Activated naive CD4-positive, alpha-beta T cell treated with anti-CD3 and anti-CD28 coated beads, Interleukin-2, amount 50 U/mL, for 72 hours (primary cell): ENCODE results near the gene CROCC2. TPM values are rescaled to one million over a fixed set of nuclear protein-coding genes. Genes with fewer than 3 reads are reported as not detected.

Experiments used
- ATAC-seq, 2 donors: fragments of 150-1000 bp; cut with Tn5 transposase; 2 replicates each; pipeline ENCODE4 v1.10.0; 2021; ENCODE audit warnings: mild to moderate bottlenecking in 2 of 2, moderate library complexity in 2 of 2
- DNase-seq, 2 donors: peaks; one replicate each; pipeline ENCODE4 v3.0.0; 2021 to 2022; ENCODE audit warnings: low spot score in 2 of 2
- H3K27ac Mint-ChIP-seq, 2 donors: one replicate each; pipeline ENCODE4 v1.8.0; 2022; ENCODE audit warnings: mild to moderate bottlenecking in 2 of 2, mixed read lengths in 2 of 2
- H3K36me3 Mint-ChIP-seq, 2 donors: one replicate each; pipeline ENCODE4 v1.8.0; 2022; ENCODE audit warnings: mixed read lengths in 2 of 2
- H3K9me3 Mint-ChIP-seq, 2 donors: one replicate each; pipeline ENCODE4 v1.8.0; 2022; ENCODE audit warnings: mixed read lengths in 2 of 2
- total RNA-seq, 2 donors: library from RNA; stranded (reverse); gene quantifications; one replicate each; pipeline ENCODE4 v1.2.3, GENCODE V29; 2022

Gene CROCC2
- total RNA-seq, 2 donors from 2014 or later = not detected

DNA sequence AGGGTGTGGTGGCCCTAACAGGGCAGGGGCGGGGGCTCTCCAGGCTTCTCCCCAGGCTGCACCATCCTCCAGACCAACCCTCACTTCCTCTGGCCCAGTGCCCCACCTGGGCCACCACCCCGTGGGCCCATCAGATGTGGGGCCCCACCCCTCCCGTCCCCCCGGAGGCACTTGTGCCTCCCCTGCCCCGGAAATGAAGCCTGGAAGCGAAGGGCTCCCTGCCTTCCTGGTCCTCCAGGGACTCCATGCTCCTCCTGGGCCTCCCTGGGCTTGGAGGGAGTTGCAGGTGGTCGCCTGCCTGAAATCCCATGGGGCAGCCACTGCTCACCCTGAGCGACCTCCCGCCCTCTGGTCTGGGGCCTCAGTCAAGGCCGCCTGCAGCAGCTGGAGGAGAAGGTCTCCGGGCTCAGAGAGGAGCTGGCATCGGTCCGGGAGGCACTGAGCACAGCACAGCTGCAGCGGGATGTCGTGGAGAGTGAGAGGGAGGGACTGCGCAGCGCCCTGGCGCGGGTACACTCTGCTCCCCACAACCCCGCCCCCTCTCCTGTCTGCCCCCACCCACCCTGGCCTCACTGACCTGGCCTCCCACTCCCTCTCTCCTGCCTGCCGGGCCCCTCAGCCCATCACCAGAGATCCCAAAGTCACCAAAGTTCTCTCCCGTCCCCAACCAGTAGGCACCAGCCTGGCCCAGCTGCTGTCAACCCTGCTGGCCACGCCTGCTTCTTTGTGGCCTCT lies 28.0 kb downstream of the CROCC2 start:
- Mint-ChIP-seq H3K9me3 (peaks cover 11 to 12% of the 10 kb centered on the region in 2 donors), H3K36me3 (peaks cover 0 to 15% of the 10 kb centered on the region in 2 donors), H3K27ac (no peak overlapping the region)
- ATAC-seq (no peak), DNase-seq (peak in 1 of 2 donors; percentile 37)

DNA sequence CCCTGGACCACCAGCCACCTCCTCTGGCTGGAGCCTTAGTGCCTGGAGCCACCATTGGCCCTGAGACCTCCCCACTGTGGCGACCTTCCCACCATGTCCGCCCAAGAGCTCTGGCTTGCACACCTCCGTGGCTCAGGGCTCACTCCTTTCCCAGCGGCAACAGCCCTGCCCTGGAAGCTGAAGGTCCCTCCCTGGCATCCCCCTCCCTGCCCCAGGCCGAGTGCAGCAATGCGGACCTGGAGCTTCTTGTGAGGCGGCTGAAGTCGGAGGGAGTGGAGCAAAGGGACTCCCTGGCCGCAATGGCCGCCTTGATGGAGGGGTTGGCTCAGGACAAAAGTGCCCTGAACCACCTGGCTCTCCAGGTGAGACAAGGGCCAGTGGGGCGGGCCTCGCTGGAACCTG lies 28.6 kb downstream of the CROCC2 start:
- ATAC-seq (no peak), DNase-seq (no peak)
- H3K9me3 Mint-ChIP-seq = peaks cover 11 to 12% of the 10 kb centered on the region in 2 donors
- H3K36me3 Mint-ChIP-seq = peaks cover 0 to 15% of the 10 kb centered on the region in 2 donors
- no peak overlapping the region for H3K27ac Mint-ChIP-seq

DNA sequence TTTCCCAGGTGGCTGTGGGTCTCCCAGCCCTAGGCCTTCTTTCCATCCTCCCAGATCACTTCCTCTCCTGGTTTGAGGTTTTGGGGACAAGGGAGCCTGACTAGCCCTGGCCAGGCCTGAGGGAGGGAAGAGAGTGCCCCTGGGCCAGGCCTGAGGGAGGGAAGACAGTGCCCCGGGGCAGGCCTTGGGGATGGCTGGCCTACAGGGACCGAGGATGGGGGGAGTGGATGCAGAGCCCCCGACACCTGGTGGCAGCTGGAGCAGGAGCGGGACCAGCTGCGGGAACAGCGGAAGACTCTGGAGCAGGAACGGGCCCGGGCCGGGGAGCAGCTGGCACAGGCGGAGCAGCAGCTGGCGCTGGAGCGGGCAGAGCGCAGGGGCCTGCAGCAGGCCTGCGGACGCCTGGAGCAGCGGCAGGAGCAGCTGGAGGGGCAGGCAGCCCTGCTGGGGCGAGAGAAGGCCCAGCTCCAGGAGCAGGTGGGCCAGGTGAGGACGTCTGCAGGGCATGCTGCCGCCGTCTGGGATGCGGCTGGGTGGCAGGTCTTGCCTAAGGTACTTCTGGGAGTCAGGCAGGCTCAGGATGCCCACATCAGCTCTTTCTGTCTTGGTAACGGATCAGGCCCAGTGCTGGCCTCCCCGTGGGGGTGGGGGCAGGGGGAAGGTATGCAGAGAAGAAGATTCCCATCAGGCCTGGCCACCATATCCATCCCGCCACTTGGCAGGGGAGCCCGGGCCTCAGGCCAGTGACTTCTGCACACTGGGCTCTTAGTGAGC lies 29.2 kb downstream of the CROCC2 start:
- Mint-ChIP-seq H3K9me3 (peaks cover 11 to 12% of the 10 kb centered on the region in 2 donors), H3K27ac (no peak overlapping the region), H3K36me3 (peaks cover 0 to 15% of the 10 kb centered on the region in 2 donors)
- DNase-seq = peak in 1 of 2 donors; percentile 43
- ATAC-seq = no peak

DNA sequence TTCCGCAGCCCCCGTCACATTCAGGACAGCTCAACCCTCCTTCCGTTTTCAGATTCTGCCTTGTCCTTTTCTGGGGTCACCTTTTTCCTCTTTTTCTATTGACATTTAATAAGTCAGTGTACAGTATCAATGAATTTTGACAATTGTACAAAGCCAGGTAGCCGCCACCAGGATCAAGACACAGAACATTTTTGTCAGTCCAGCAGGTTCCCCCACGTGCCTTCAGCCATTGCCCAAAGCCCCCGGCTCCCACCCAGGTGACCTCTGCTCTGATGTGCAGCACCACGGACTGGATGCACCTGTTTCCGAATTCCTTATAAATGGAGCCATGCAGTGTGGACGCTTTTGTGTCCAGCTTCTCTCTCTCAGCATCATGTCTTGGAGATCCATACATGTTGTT lies 30.0 kb downstream of the CROCC2 start:
- H3K36me3 Mint-ChIP-seq = peaks cover 0 to 15% of the 10 kb centered on the region in 2 donors
- H3K9me3 Mint-ChIP-seq = peaks cover 11 to 12% of the 10 kb centered on the region in 2 donors
- ATAC-seq (no peak), DNase-seq (no peak)
- no peak overlapping the region for H3K27ac Mint-ChIP-seq

DNA sequence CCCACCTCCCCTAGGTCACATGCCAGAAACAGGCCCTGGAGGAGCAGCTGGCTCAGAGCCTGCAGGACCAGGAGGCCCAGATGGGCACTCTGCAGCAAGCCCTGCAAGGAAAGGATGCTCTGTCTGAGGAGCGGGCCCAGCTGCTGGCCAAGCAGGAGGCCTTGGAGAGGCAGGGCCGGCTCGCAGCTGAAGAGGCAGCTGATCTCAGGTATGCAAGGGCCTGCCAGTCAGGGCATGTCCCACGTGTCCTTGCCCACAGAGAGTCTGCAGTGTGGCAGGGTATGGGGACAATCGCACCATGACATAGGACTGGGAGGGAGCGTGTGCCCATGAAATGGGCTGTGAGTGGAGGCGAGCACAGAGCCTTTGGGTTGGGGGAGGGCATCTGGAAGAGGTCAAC lies 39.9 kb downstream of the CROCC2 start:
- Mint-ChIP-seq H3K27ac (no peak overlapping the region), H3K9me3 (no peaks in the 10 kb centered on the region), H3K36me3 (no peaks in the 10 kb centered on the region)
- ATAC-seq (no peak), DNase-seq (peak in 1 of 2 donors; percentile 40)

DNA sequence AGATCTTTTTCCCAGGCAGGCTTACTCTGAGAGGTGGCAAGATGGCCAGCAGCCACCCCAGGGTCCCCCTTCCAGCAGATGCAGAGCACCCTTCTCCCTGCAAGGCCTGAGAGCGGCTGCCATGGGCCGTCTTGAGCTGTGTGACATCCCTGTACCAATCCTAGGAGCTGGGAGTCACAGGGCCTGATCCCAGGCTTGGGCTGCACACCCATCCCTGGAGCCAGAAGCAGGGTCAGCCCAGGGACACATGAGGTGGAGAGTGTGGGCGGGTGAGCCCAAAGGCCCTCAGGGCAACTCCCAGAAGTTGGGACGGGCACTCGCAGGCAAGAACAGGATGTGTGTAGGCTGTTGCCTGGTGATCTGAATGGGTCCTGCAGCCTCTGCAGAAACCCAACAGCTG lies 40.5 kb downstream of the CROCC2 start:
- Mint-ChIP-seq H3K9me3 (no peaks in the 10 kb centered on the region), H3K27ac (no peak overlapping the region), H3K36me3 (no peaks in the 10 kb centered on the region)
- no peak for ATAC-seq
- peak in 1 of 2 donors; percentile 50 for DNase-seq

DNA sequence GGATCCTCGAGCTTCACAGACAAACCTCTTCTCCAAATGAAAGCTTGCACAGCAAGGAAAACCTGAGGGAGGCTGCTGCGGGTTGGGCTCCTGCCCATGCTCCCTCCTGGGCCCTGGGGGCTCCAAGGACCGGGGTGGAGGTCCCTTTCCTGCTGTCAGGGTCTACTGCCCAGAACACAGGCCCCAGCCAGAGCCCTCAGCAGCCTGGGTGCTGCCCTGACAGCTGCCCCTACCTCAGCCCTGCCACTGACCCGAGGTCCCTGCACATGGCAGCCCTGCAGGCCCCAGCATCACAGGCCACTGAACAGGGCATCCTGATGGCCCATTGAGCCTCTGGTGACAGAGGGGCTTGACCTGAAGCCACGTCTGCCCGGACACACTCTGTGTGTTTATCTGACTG lies 41.0 kb downstream of the CROCC2 start:
- no peaks in the 10 kb centered on the region for H3K36me3 Mint-ChIP-seq
- DNase-seq = no peak
- no peak for ATAC-seq
- no peak overlapping the region for H3K27ac Mint-ChIP-seq
- H3K9me3 Mint-ChIP-seq = no peaks in the 10 kb centered on the region

DNA sequence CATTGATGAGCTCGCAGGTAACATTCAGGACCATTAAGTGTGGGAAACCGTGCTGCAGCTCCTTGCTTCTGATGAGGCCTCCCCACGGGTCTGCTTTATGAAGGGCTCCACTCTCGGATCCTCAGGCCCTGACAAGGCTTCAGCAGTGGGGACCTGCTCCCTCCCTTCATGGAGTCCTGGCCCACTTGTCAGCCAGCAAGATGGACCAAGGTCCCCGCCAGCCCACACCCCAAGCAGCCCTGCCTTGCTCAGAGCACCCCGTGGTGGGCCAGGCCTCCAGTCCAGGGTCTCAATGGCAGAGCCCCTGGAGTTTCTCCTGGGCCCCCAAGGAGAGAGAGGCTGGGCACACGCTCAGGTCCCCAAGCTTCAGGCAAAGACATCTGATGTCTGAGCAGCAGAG lies 41.5 kb downstream of the CROCC2 start:
- Mint-ChIP-seq H3K36me3 (no peaks in the 10 kb centered on the region), H3K27ac (peak overlapping the region in 1 of 2 donors; percentile 32), H3K9me3 (no peaks in the 10 kb centered on the region)
- ATAC-seq (no peak), DNase-seq (peak in 1 of 2 donors; percentile 31)

DNA sequence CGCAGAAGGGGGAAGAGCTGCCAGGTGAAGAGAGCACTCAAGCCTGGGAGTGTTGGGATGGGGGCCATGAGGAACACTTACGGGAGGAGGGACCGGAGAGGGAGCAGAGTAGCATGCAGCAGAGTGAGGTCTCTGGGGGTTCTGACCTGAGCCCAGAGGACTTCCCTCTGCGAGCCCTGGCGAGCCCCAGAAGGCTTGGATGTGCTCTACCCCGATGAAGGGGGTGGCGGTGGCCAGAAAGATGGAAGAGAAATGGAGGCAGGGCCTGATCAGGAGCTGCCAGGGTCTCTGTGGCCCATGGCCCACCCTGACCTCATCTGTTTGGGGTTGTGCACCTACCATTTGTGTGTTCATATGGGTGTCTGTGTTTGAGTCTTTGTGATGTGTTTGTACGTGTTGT lies 42.0 kb downstream of the CROCC2 start:
- Mint-ChIP-seq H3K36me3 (no peaks in the 10 kb centered on the region), H3K9me3 (no peaks in the 10 kb centered on the region), H3K27ac (peak overlapping the region in 1 of 2 donors; percentile 32)
- peak in 1 of 2 donors; percentile 9 for DNase-seq
- no peak for ATAC-seq

DNA sequence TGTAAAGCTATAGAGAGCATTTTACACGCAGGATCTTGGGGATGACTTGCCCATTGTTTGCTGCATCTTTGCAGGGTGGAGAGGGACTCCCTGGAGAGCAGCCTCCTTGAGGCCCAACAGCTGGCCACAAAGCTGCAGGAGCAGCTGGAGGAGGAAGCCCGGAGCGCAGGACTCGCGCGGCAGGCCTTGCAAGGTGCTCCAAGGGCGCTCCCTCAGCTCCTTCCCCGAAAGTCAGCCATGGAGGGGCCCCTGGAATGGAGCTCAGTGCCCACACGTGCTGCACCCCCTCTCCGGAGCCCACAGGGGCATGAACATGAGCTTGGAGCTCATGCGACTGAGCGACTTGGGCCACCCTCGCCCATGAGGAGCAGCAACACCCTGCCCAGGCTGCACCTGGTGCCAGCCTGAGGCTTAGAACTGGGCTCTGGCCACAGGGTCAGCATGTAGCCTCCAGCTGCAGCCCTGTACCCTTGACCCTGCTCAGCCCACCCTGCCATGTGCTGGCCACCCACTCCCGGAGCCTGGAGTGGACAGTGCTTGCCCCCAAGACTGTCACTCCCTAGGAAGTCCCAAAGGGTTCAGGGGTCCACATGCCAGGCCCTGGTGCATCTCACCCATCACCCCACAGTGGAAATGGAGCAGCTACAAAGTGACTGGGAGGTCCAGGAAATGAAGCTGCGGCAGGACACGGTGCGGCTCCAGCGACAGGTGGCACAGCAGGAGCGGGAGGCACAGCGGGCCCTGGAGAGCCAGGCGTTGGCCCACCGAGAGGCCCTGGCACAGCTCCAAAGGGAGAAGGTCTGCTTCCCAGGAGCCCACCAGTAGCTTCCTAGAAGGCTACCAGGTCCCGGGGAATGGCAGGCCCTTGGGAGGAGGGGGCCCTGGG lies 43.0 kb downstream of the CROCC2 start:
- H3K36me3 Mint-ChIP-seq = no peaks in the 10 kb centered on the region
- no peaks in the 10 kb centered on the region for H3K9me3 Mint-ChIP-seq
- peak in 1 of 2 donors; percentile 38 for DNase-seq
- no peak overlapping the region for H3K27ac Mint-ChIP-seq
- ATAC-seq = no peak

DNA sequence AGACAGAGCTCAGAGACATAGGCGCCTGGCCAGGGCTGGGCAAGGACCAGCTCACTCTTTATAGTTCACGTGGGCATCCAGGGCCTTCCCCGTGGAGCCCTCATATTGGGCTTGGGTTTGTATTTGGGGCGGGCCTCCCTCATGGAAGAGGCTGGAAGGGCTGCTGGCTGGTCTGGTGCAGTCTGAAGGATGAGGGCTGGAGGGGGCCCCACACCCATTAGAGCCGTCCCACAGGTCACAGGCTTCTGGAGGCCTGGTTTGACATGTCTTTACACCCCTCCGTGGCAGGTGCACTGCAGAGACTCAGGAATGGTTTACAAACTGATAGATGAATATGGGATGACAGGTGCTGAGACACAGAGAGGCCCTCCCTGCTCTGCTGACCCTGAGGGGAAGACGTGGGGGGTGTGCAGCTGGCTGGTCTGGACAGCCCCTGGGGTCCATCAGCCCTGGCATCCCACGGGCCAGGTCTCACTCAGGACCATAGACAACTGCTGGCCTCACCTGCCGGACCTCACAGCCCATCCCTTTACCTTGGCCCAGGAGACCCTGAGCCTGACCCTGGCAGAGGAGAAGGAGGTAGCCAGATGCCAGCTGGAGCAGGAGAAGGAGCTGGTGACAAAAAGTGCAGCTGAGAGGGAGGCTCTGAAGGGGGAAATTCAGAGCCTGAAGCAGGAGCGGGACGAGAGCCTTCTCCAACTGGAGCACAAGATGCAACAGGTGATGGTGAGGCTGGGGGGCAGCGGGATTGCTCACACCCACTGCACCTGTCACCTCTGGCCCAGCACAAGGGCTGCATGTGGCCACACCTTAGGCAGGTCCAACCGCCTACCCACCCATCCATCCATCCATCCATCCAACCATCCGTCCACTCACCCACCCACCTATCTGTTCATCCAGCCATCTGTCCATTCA lies 43.9 kb downstream of the CROCC2 start:
- ATAC-seq = no peak
- H3K27ac Mint-ChIP-seq = no peak overlapping the region
- no peaks in the 10 kb centered on the region for H3K9me3 Mint-ChIP-seq
- H3K36me3 Mint-ChIP-seq = no peaks in the 10 kb centered on the region
- peak in 1 of 2 donors; percentile 39 for DNase-seq

DNA sequence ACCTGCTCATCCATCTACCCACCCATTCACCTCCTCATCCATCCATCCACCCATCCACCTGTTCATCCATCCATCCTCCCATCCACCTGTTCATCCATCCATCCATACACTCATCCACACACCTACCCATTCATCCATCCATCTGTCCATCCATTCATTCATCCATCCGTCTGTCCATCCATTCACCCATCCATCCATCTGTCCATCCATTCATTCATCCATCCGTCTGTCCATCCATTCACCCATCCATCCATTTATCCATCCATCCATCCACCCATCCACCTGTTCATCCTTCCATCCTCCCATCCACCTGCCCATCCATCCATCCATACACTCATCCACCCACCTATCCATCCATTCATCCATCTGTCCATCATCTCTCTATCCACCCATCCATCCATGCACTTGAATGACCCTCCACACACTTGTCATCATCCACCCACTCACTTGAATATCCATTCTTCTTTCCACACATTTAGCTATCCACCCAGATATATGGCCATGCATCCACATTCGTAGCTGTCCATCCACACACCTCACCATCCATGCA lies 45.0 kb downstream of the CROCC2 start:
- H3K27ac Mint-ChIP-seq = no peak overlapping the region
- DNase-seq = no peak
- no peaks in the 10 kb centered on the region for H3K9me3 Mint-ChIP-seq
- no peak for ATAC-seq
- H3K36me3 Mint-ChIP-seq = no peaks in the 10 kb centered on the region

DNA sequence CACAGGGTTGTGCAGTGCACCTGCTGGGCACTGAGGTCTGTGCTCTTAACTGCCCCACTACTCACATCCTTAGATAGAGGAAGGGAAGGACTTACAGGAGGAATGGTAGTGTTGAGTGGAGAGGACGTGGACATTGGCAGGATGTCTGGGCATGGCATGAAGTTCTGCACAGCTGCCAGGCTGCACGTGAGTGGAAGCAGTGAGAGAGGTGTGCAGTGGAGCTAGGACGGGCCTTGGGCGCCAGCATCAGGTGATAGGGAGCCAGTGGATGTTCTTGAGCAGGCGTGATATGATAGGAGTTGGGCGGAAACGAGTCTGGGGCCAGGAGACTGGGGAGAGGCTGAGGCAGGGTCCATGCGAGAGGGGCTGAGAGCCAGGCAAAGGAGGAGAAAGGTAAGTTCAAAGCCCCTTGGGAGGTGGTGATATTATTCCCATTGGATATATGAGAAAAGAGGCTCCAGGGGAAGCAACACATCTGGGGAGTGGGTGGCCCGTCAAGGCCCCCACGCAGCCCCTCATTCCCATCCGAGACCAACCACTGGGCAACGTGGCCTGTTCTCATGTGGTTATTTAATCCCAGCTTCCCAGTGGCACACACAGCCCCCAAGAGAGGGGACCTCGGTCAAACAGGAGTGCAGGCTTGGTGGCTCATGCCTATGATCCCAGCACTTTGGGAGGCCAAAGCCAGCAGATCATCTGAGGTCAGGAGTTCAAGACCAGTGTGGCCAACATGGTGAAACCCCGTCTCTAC lies 46.5 kb downstream of the CROCC2 start:
- H3K27ac Mint-ChIP-seq = no peak overlapping the region
- no peaks in the 10 kb centered on the region for H3K9me3 Mint-ChIP-seq
- H3K36me3 Mint-ChIP-seq = no peaks in the 10 kb centered on the region
- no peak for DNase-seq
- no peak for ATAC-seq

DNA sequence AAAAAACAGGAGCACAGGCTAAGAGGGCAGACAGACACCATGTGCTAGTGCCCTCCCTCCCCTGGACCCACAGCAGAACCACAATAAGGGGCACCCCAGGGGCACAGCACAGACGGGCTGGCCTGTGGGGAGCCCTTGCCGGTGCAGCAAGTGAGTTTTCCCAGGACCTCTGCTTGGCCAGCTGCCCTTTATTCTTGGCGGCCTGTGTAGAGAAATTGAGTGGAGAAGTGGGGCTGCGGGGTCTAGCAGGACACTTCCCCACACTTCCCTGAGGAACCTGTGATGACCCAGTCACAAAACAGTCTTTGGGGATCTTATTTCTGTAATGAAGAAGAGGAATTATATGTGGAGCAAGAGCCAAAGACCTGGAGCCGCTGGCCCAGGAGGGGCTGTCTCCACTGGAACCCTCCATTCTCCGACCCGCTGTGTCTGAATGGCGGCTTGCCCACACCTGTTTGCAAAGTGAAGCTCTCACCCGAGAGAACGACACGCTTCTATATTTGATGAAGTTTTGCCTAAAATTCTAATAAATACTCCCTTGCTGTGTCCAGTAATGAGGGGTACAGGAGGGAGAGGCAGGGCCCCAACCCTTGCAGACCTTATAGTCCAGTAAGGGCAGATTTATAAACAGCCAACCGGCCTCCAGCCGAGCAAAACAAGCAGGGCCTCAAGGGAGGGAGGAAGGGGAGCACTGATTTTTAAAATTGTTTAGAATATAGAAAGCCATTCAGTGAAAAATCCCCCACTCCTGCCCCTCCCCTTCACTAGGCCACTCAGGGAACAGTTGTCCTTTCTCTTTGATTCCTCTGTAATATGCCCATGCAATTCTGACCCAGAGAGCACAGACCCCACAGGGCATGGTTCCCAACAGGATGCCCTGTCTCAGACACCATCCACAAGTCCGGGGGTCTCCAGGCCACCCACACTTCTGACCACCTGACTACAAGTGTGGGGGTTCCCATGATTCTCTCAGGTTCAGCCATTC lies 47.6 kb downstream of the CROCC2 start:
- Mint-ChIP-seq H3K9me3 (no peaks in the 10 kb centered on the region), H3K27ac (no peak overlapping the region), H3K36me3 (no peaks in the 10 kb centered on the region)
- ATAC-seq = no peak
- DNase-seq = peak in 1 of 2 donors; percentile 30
